RPMI8226 (cell line): ENCODE measurements around the gene DDX49.
"Not testable (repeated sequence)": the region's sequence is repeated elsewhere in the genome, so short reads cannot be mapped to it uniquely, and the experiment has no call there.

Experiments
- DNase-seq: peaks from one replicate; pipeline ENCODE4 v3.0.0-alpha.2; 2015

DDX49 gene

DNA sequence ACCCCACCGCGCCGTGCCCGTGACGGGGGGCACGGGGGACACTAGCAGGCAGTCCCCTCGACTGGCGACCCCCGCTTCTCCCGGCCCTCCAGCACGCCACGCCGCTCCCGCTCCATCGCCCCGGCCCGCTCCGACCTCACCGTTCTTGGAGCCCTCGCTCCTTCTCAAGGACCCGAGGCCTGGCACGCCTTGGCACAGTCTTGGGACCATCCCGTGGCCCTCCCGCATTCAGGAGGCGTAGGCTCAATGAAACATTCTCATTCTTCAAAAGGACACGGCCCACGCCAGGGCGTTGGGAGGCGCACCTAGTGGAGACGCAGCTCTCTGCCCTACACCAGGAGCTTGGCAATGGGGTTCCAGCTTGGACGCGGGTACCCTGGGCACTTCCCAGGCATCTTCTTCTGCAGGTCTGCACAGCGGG lies 23.1 kb upstream of the DDX49 start:
- peak; percentile 41 for DNase-seq

DNA sequence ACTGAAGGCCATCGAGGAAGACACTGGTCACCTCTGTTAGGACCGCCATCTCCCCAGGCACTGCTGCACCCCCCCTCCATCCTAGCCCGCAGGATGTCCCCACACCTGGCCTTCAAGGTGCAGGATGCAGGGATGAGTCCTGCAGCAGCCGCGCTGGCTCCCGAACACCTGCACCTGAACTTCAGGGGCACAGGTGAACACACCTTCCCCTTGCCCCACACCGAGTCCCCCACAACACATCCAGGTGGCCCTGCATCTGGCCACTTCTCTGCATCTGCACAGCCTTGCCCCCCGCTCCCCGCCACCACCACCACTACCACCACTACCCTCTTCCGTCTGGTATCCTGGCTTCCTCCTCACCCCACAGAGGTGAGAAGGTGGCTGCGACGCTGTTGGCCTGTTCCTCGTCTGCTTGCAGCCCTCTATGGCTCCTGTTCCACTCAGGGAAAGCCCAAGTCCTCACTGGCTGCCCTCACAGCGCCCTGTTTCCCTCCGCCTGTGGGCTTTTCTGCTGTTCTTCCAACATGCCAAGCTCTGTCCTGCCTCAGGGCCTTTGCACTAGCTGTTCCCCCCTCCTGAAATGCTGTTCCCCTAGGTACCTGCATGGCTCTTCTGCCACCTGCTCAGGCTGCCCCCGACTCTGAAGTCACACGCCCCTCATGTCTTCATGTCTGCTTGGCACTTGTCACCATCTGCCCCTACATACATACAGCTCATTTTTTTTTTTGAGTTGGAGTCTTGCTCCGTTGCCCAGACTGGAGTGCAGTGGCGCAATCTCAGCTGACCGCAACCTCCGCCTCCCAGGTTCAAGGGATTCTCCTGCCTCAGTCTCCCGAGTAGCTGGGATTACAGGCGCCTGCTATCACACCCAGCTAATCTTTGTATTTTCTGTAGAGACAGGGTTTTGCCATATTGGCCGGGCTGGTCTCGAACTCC lies 22.2 kb upstream of the DDX49 start:
- DNase-seq = no peak

DNA sequence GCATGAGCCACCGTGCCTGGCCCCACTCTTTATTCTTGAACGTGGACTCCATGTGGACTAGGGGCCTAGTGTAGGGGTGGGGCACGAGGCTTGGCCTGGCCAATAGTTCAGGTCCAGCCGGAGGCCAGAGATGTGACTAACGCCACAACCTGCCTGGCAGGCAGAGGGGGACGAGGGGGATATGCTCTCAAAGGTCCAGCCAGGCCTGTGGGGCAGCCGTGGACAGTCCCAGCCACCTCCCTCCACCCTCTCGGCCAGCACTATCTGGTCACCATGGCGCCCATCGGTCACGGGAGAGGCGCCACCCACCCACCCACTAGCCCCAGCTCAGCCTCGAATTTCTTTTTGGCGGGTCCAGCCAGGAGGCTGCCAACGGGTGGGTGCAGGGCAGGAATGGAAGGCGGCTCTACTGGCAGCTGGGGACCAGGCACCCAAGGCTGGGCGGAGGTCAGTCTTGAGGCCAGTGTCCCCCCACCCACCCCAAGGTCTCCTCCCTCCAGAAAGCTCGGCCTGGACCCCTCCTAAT lies 21.4 kb upstream of the DDX49 start:
- no peak for DNase-seq

DNA sequence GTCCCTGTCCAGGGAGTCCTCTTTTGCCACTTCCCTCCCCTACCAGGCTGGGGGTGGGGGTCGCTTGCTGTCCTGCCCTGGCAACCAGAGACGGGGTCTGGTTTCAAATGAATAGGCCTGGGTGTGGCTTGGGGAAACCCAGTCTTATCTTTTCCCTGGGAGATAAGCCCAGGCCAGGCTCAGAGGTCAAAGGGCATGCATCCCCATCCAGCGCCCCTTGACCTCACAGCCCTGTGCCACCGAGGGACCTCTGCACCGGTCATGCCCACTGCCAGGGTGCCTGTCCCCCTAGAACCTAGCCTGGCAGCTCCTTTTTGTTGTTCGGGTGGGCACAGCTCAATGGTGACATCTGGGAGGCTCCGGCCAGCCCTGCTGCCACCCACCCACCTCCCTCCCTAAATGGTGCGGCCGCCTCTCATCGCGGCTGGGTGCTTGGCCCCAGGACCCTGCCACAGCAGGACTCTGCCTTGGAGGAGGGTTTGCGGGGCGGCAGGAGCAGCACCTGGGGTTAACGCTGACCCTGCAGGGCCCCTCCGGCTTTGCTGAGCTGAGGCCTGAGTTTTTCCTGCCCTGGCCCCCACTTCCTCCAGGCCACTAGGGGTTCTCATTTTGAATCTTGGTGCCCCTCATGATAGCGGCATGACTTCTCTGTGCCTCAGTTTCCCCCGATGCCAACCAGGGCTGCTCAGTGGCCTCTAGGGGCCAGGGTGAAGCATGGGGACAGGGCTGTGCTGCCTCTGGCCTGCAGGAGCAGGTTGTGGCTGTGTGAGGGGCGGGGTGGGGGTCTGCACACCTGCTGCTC lies 20.7 kb upstream of the DDX49 start:
- DNase-seq = no peak

DNA sequence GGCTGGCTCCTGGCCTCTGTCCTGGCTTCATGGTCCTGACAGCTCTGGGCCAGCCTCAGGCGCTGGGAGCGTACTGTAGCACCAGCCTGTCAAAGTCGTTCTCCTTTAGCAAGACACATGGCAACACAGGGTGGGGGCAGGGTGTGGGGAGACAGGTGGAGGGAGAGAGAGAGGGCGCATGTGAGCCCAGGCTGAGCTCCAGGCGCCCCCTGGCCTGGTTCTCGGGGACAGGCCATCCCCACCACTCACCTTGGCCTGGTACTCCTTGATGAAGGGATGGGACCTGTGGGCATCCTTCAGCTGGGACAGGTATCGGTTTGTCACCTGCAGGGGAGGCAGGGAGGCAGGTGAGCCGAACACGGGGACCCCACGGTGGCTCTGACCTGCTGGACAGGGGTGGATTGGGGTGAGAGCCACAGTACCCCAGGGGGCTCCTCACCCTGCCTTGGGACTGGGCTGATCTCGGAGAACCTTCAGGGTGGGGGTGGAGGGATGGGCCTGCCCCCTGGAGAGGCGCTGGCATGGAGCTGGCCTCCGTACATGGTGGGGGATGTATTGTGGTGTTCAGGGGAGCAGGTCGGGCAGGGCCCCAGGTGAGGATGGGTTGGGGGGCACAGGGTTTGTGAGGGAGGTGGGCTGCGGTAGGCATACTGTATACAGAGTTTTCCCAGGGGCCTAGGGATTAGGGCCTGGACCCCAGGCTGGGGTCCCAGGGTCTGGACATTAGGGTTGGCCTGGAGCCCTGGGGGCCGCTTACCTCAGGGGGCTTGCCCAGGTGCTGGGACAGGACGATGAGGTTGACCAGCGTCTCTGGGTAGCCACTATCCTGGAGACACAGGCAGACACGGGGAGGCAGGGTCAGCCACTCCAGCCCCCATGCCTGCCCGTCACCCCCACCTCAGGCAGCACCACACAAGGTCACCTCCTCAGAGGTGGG lies 19.6 kb upstream of the DDX49 start:
- no peak for DNase-seq

- no peak for DNase-seq
These were observed 18.6 kb upstream of the DDX49 start for GRCh38 chr19:18900700-18901481.

GRCh38 chr19:18901491-18901890 lies 18.0 kb upstream of the DDX49 start:
- no peak for DNase-seq

DNA sequence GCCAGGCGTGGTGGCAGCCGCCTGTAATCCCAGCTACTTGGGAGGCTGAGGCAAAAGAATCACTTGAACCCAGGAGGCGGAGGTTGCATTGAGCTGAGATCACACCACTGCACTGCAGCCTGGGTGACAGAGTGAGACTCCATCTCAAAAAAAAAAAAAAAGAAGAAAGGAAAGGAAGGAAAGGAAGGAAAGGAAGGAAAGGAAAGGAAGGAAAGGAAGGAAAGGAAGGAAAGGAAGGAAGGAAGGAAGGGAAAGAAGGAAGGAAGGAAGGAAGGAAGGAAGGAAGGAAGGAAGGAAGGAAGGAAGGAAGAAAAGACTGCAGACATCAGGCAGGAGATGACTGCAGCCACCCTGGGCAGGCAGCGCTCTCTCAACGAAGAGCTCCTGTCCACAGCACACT lies 17.0 kb upstream of the DDX49 start:
- not testable (repeated sequence) for DNase-seq

DNA sequence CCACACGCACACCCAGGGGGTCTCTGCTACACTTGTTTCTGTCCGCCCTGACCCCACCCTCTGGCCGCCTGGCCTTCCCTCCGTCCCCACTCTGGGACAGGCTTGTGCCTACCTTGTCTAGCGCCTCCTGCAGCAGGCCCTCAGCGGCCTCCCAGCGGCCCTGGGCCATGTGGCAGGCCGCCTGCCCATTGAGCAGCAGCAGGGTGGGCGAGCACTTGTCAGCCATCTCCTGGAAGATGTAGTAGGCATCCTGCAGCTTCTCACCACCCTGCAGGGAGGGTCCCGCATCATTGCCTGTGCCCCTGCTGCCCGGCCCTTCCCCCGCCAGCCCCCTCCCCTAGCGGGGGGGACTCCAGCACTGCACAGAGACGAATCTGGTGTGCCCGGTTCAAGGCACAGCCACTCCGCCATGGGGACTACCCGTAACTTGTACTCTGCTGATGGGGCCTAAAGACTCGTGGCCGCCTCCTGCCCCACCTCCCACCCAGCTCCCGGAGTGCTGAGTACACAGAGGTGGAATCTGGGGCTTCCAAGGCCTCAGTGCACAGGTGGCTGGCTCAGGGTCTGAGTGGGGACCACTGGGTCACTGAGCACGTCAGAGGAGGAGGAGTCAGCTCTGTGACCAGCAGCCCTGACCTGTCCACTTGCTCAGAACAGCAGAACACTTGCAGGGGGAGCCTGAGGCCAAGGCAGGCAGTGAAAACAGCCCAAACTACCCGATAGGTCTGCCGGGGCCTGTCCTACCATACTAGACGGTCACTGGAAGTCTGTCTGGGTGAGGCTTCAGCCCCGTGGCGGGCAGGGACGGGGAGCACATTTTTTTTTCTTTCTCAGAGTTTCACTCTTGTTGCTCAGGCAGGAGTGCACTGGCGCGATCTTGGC lies 16.1 kb upstream of the DDX49 start:
- DNase-seq = no peak

GRCh38 chr19:18904334-18905057 lies 15.0 kb upstream of the DDX49 start:
- DNase-seq = no peak

- DNase-seq = no peak
These were observed 14.5 kb upstream of the DDX49 start for GRCh38 chr19:18905058-18905456.

DNA sequence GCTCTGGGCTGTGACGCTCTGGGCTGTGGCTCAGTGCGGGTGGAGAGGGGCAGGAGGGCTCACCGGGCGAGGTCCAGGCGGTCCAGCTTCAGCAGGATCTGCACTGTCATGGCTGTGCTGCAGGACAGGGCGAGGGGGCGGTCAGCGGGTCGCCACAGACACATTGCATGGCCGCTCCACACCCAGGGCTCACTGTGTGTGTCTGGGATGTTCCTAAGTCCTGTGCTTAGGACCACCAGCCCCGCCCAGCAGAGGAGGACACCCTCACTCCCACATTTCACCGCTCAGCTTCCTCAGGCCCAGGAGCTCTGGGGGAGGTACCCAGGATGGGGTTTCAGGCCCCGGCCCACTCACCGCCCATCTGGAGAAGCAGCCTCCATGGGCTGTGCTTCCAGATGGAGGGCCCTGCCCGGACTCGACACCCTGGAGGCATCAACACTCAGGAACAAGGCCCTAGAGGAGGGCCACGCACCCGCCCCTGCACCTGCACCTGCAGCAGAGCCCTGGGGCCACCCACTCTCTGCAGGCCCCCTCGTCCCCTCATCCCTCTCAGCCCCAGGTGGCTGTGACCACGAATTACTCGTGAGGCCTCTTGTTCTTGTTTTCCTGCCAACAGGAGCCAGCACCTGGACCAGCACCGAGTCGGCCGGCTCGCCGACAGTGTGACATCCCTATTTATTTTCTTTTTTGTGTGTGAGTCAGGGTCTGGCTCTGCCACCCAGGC lies 13.8 kb upstream of the DDX49 start:
- DNase-seq = no peak

DNA sequence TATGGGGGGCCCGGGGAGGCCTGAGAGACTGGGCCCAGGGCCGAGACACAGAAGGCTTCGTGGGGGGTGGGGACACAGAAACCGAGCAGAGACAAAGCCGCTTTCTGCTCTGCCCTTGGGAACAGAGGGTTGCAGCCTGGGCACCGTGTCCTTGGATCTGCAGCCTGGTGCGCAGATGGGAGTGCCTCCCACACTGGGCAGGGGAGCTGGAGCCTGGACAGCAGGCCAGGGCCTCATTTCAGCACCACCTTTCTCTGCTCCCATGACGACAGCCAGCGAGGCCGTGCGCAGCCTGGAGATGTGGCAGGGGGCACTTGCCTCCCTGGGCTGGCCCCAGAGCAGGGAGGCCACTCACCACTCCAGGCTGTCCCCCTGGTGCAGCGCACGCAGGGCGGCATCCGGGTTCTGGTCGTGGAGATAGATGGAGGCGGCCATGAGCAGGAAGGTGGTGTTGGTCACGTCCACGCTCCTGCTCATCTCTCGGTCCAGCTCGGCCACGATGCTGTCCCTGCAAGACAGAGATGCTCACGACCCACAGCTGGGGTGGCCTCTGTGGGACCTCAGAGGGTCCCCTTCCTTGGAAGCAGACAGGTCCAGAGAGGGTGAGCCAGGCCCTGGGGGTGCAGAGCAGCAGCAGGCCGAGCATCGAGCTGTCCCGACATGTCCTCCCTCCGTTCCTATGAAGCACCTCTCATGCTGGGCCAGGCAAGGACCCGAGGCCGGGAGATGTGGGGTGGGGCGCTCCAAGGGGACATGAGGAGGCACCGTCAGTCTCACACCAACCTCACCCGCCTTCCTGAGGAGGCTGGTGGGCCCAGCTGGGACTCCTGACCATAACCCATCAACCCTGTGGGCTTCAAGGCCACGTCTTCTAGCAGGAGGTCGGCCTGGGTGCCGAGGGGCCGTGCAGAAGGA lies 12.7 kb upstream of the DDX49 start:
- DNase-seq = no peak

- no peak for DNase-seq
These were observed 10.4 kb upstream of the DDX49 start for GRCh38 chr19:18908917-18909619.

DNA sequence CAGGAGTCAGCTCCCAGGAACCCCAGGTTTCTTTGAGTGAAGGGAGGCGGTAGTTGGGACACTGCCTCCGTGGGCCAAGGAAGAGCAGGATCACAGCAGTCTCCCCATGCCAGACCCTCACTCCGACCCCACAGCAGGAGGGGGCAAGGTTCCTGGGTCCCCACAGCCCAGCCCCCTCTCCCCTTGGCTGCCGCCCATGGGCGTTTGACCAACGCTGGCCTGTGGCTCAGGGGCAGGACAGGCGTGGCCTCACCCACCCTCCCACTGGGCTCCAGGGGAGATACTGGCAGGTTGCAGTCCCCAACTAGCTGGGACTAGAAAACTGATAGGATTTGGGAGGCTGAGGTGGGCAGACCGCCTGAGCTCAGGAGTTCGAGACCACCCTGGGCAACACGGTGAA lies 9.5 kb upstream of the DDX49 start:
- DNase-seq = no peak

DNA sequence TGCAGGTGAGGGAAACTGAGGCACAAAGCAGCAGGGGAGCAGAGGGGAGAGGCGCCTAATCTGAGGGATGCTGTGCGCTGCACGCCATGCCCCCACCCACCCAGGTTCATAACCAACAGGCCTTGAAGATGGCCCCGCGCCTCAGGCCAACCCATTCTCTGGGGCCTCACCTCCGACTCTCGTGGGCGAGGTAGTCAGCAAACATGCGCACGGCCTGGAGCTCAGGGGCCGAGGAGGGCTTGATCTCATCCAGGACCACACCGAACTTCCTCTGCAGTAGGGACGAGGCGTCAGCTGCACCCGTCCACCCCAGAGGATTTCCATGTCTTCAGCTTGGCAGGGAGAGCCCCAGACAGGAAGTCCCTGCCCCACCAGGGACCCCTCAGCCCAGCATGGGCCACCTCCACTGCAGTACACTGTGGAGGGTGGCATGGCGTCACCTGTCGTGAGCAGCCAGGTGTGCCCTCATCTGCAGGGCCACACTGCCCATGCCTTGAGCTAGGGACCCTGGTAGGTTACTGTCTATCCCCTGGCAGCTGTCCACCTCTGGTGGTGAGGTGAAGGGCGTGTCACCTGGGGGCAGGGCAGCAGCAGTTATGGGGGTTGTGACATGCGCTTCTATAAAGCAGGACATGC lies 8.6 kb upstream of the DDX49 start:
- no peak for DNase-seq

- DNase-seq = no peak
These were observed 6.6 kb upstream of the DDX49 start for GRCh38 chr19:18912933-18913332.
